ENCODE data around the gene GTF2A1. TPM values are rescaled to one million over a fixed set of nuclear protein-coding genes. Genes with fewer than 3 reads are reported as not detected.

GTF2A1 gene
- total RNA-seq, 1 experiment from 2014 or later, result 24.4 TPM

GRCh38 chr14:81138429-81138828 lies 82.3 kb downstream of the GTF2A1 start:
- Histone ChIP-seq H3K9me3 (ENCODE audit: low read length) (no peaks in the 10 kb centered on the region), H3K4me3 (ENCODE audit: low read length) (no peak overlapping the region), H3K79me2 (ENCODE audit: low read length) (no peaks in the 10 kb centered on the region), H3K27me3 (ENCODE audit: low read length) (peaks cover 2% of the 10 kb centered on the region), H4K20me1 (ENCODE audit: low read length) (no peaks in the 10 kb centered on the region), H3F3A (ENCODE audit: low read length, unreplicated experiment) (no peaks in the 10 kb centered on the region), H3K36me3 (ENCODE audit: low read depth, low read length) (no peaks in the 10 kb centered on the region), H2AFZ (ENCODE audit: low read length) (no peak overlapping the region), H3K27ac (ENCODE audit: low read length) (no peak overlapping the region), H3K4me1 (ENCODE audit: insufficient read depth, low read length) (no peaks in the 10 kb centered on the region), H3K9ac (ENCODE audit: low read length) (no peak overlapping the region), H3K9me2 (replicated peaks; ENCODE audit: low read length) (no peaks in the 10 kb centered on the region), H3K4me2 (ENCODE audit: low read length) (no peak overlapping the region)
- BruUV-seq (replicated peaks), result no TSS peak
- no peak for TF ChIP-seq EZH2phosphoT487 (IDR thresholded peaks at IDR 0.05; ENCODE audit: borderline replicate concordance, low read length)
- no peak for TF ChIP-seq EZH2 (IDR thresholded peaks at IDR 0.05; ENCODE audit: low read length, unreplicated experiment)
- TF ChIP-seq, protein P1, sequence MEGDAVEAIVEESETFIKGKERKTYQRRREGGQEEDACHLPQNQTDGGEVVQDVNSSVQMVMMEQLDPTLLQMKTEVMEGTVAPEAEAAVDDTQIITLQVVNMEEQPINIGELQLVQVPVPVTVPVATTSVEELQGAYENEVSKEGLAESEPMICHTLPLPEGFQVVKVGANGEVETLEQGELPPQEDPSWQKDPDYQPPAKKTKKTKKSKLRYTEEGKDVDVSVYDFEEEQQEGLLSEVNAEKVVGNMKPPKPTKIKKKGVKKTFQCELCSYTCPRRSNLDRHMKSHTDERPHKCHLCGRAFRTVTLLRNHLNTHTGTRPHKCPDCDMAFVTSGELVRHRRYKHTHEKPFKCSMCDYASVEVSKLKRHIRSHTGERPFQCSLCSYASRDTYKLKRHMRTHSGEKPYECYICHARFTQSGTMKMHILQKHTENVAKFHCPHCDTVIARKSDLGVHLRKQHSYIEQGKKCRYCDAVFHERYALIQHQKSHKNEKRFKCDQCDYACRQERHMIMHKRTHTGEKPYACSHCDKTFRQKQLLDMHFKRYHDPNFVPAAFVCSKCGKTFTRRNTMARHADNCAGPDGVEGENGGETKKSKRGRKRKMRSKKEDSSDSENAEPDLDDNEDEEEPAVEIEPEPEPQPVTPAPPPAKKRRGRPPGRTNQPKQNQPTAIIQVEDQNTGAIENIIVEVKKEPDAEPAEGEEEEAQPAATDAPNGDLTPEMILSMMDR (conservative IDR thresholded peaks at IDR 0.05; ENCODE audit: low read depth, low read length), result no peak
- ATAC-seq (no peak), DNase-seq (no peak)
- CTCF ChIA-PET, result interaction anchor here (0.6 kb wide), 2 partner anchors 18 to 46 kb away, joined by 3 read pairs; no protein-coding TSS in a partner anchor
- intact Hi-C loops (cut with micrococcal nuclease), result no loop called here
- POLR2A ChIA-PET (ENCODE audit: unreplicated experiment), result no interaction called here

GRCh38 chr14:81137316-81137715 lies 83.4 kb downstream of the GTF2A1 start:
- Histone ChIP-seq H3K27me3 (ENCODE audit: low read length) (peaks cover 13% of the 10 kb centered on the region), H3K9me2 (replicated peaks; ENCODE audit: low read length) (no peaks in the 10 kb centered on the region), H3K9me3 (ENCODE audit: low read length) (no peaks in the 10 kb centered on the region), H3K27ac (ENCODE audit: low read length) (no peak overlapping the region), H3K4me1 (ENCODE audit: insufficient read depth, low read length) (no peaks in the 10 kb centered on the region), H2AFZ (ENCODE audit: low read length) (no peak overlapping the region), H3K36me3 (ENCODE audit: low read depth, low read length) (no peaks in the 10 kb centered on the region), H3K9ac (ENCODE audit: low read length) (no peak overlapping the region), H4K20me1 (ENCODE audit: low read length) (no peaks in the 10 kb centered on the region), H3K4me2 (ENCODE audit: low read length) (no peak overlapping the region), H3K4me3 (ENCODE audit: low read length) (no peak overlapping the region), H3K79me2 (ENCODE audit: low read length) (no peaks in the 10 kb centered on the region), H3F3A (ENCODE audit: low read length, unreplicated experiment) (no peaks in the 10 kb centered on the region)
- TF ChIP-seq, protein P1 (conservative IDR thresholded peaks at IDR 0.05; ENCODE audit: low read depth, low read length), result no peak
- no peak for TF ChIP-seq EZH2 (IDR thresholded peaks at IDR 0.05; ENCODE audit: low read length, unreplicated experiment)
- no peak for TF ChIP-seq EZH2phosphoT487 (IDR thresholded peaks at IDR 0.05; ENCODE audit: borderline replicate concordance, low read length)
- BruUV-seq (replicated peaks), result no TSS peak
- ATAC-seq (peak; percentile 83), DNase-seq (peak; percentile 64)
- CTCF ChIA-PET, result interaction anchor here (0.7 kb wide), 1 partner anchor 33 kb away, joined by 3 read pairs; no protein-coding TSS in a partner anchor
- POLR2A ChIA-PET (ENCODE audit: unreplicated experiment), result no interaction called here
- intact Hi-C loops (cut with micrococcal nuclease), result no loop called here

- intact Hi-C loops (cut with micrococcal nuclease), result no loop called here
- Histone ChIP-seq H4K20me1 (ENCODE audit: low read length) (no peaks in the 10 kb centered on the region), H2AFZ (ENCODE audit: low read length) (no peak overlapping the region), H3K4me3 (ENCODE audit: low read length) (no peak overlapping the region), H3F3A (ENCODE audit: low read length, unreplicated experiment) (no peaks in the 10 kb centered on the region), H3K9me2 (replicated peaks; ENCODE audit: low read length) (no peaks in the 10 kb centered on the region), H3K9me3 (ENCODE audit: low read length) (no peaks in the 10 kb centered on the region), H3K4me1 (ENCODE audit: insufficient read depth, low read length) (no peaks in the 10 kb centered on the region), H3K9ac (ENCODE audit: low read length) (no peak overlapping the region), H3K4me2 (ENCODE audit: low read length) (no peak overlapping the region), H3K27ac (ENCODE audit: low read length) (no peak overlapping the region), H3K79me2 (ENCODE audit: low read length) (no peaks in the 10 kb centered on the region), H3K27me3 (ENCODE audit: low read length) (peaks cover 13% of the 10 kb centered on the region), H3K36me3 (ENCODE audit: low read depth, low read length) (no peaks in the 10 kb centered on the region)
- no TSS peak for BruUV-seq (replicated peaks)
- ATAC-seq, result no peak
- DNase-seq, result no peak
- ChIA-PET POLR2A (ENCODE audit: unreplicated experiment) (no interaction called here), CTCF (no interaction called here)
- TF ChIP-seq, protein P1 (conservative IDR thresholded peaks at IDR 0.05; ENCODE audit: low read depth, low read length), result no peak
- TF ChIP-seq EZH2 (IDR thresholded peaks at IDR 0.05; ENCODE audit: low read length, unreplicated experiment) (no peak), EZH2phosphoT487 (IDR thresholded peaks at IDR 0.05; ENCODE audit: borderline replicate concordance, low read length) (no peak)
Observed at GRCh38 chr14:81133400-81133799, 87.4 kb downstream of the GTF2A1 start.
